ENCODE data around the gene PAAF1.
"Not testable (repeated sequence)": the region's sequence is repeated elsewhere in the genome, so short reads cannot be mapped to it uniquely, and the experiment has no call there.

PAAF1 gene

DNA sequence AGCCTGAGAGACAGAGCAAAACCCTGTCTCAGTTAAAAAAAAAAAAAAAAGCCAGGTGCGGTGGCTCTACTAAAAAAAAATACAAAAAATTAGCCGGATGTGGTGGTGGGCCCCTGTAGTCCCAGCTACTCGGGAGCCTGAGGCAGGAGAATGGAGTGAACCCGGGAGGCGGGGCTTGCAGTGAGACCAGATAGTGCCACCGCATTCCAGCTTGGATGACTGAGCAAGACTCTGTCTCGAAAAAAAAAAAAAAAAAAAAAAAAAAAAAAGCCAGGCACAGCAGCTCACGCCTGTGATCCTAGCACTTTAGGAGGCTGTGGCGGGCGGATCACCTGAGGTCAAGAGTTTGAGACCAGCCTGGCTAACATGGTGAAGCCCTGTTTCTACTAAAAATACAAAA, 3.6 kb downstream of the PAAF1 start:
- DNase-seq (ENCODE audit: low read depth, low spot score), result not testable (repeated sequence)

- DNase-seq (ENCODE audit: low read depth, low spot score), result no peak
Measured at GRCh38 chr11:73883856-73884255, 7.1 kb downstream of the PAAF1 start.

- no peak for DNase-seq (ENCODE audit: low read depth, low spot score)
Measured at GRCh38 chr11:73888244-73888643, 11.4 kb downstream of the PAAF1 start.

DNA sequence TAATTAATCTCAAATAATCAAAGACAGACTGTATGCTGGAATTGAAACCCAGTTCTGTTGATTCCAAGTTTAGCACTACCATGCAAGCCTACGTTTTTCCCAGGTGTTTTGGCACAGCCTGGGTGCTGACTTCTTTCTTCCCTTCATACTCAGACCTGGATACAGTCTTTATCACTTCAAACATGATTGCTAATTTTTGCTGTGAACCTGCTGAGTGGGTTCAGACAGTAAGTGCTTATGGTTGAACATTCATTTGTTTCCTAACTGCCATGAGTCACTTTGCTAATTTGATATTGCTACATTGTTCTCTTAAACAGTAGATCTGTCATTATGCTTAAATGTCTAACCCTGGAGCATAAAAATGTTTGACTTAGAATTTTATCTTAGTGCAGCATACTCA, 12.2 kb downstream of the PAAF1 start:
- no peak for DNase-seq (ENCODE audit: low read depth, low spot score)

GRCh38 chr11:73889536-73889935, 12.7 kb downstream of the PAAF1 start:
- DNase-seq (ENCODE audit: low read depth, low spot score), result no peak

- no peak for DNase-seq (ENCODE audit: low read depth, low spot score)
Measured at GRCh38 chr11:73893041-73893440, 16.2 kb downstream of the PAAF1 start.

DNA sequence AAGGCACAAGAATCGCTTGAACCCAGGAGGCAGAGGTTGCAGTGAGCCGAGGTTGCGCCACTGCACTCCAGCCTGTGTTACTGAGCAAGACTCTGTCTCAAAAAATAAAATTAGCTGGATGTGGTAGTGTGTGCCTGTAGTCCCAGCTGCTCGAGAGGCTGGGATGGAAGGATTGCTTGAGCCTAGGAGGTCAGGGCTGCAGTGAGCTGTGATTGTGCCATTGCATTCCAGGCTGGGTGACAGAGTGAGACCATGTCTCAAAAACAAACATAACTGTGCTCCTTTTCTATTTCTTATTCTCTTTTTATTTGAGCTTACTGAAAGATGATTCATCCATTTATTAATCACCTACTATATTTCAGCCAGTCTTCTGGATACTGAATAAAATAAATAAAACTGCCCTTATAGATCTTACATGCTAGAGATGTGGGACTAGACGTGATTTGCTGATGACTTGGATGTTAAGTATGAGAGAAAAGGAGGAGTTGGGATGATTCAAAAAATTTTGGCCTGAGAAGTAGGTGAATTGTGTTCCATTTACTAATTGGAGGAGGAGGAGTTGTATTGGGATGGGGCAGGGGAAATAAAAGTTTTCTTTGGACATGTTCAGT, 18.0 kb downstream of the PAAF1 start:
- DNase-seq (ENCODE audit: low read depth, low spot score), result no peak

DNA sequence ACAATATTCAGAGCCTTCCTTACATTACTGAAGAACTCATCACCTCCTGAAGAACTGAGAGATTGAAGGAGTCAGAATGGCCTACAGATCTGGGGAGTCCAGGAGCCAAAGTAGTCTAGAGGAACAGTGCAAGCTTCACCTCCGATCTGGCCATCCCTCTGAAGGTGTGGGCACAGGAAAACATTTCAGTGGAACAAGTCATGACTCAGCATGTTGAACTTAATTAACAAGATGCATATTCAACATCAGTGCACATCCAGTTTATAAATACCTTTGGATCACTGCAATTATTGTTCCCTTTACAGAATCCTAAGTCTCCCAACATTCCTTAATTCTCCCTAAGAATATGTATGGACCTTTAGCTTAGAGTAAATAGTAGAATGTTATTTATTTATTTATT, 25.5 kb downstream of the PAAF1 start:
- no peak for DNase-seq (ENCODE audit: low read depth, low spot score)

DNA sequence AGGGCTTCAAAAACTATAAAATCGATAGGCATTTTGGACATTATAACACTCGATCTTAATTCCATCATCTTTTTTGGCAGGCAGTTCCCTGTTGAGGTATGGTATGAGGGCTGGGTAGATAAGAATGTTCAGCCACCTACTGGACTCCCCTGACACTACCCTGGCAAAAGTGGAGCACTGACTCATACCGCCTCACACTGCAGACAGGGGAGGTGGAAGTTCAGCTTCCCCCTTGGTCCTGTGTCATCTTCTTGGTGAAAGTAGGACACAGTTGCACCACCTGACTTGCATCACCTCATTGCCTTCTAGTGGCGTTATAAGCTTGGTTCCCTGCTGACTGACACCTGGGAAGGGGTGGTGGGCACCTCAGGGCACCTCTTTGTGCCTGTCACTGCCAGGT, 30.4 kb downstream of the PAAF1 start:
- no peak for DNase-seq (ENCODE audit: low read depth, low spot score)

GRCh38 chr11:73912026-73912425, 35.2 kb downstream of the PAAF1 start:
- no peak for DNase-seq (ENCODE audit: low read depth, low spot score)

DNA sequence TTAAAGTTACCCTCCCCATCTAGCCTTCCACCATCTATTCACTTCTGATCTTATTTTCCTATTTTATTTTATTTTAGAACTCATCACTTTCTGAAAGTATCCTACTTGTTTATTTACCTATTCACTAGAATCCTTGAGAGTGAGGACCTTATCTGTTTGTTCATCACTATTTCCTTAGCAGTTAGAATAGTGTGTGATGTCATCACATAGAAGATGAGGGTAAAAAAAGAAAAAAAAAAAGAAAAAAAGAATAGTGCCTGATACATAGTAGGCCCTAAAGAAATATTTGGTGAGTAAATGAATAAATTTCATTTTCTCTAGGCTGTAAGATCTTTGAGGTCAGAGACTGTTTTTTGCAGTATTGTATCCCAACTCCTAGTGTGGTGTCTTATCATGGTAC, 36.7 kb downstream of the PAAF1 start:
- DNase-seq (ENCODE audit: low read depth, low spot score), result no peak

DNA sequence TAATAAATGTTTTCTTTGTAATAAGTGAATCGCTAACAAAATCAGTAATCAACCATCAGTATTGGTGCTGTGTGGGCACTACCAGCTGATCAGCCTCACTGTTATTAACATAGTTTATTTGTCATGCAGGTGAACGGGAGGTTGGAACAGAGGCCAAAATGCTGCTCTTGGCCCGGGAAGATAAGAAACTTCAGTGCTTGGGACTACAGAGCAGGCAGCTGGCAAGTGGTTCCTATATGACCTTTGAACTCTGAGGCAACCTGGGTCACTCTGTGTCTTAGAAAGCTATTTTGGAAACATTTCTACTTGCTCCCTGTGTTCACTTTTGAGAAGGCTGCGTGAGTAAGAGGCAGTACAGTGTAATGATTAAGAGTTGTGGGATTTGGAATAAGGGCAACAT, 37.5 kb downstream of the PAAF1 start:
- no peak for DNase-seq (ENCODE audit: low read depth, low spot score)

- DNase-seq (ENCODE audit: low read depth, low spot score), result no peak
Measured at GRCh38 chr11:73916435-73916834, 39.6 kb downstream of the PAAF1 start.

- DNase-seq (ENCODE audit: low read depth, low spot score), result no peak
Measured at GRCh38 chr11:73921180-73921579, 44.4 kb downstream of the PAAF1 start.

GRCh38 chr11:73929388-73929787, 52.6 kb downstream of the PAAF1 start:
- no peak for DNase-seq (ENCODE audit: low read depth, low spot score)

DNA sequence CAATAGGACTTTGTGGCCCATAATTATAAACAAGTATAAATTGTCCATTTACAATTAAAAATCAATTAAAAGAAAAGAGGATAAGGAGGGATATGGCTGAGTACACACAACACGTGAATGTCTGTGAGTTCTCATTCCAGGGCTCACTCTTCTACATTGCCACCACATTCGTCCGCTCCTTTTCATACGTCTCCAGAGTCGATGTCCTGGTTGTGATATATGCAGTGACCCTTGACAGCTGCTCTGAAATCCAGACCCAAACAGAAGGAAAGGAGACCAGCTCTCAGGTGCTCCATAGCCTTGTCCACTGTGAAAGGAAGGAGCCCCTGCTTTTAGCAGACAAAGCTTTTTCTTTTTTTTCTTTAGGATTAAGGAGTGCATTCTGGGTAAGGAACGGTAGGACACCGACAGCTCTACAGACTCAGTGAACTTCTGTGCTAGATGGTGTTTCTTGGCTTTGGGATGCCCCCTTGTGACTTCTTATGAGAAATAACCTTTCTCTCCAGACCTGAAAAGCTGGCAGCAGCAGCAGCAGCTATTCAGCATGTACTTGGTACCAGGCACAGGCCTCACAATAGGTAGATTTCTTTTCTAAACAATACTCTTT, 54.3 kb downstream of the PAAF1 start:
- no peak for DNase-seq (ENCODE audit: low read depth, low spot score)

- DNase-seq (ENCODE audit: low read depth, low spot score), result no peak
Measured at GRCh38 chr11:73931951-73932350, 55.2 kb downstream of the PAAF1 start.

GRCh38 chr11:73932781-73933180, 56.0 kb downstream of the PAAF1 start:
- no peak for DNase-seq (ENCODE audit: low read depth, low spot score)

GRCh38 chr11:73936047-73936446, 59.2 kb downstream of the PAAF1 start:
- not testable (repeated sequence) for DNase-seq (ENCODE audit: low read depth, low spot score)

GRCh38 chr11:73939096-73939495, 62.3 kb downstream of the PAAF1 start:
- DNase-seq (ENCODE audit: low read depth, low spot score), result no peak

- DNase-seq (ENCODE audit: low read depth, low spot score), result no peak
Measured at GRCh38 chr11:73940801-73941570, 64.2 kb downstream of the PAAF1 start.

GRCh38 chr11:73942010-73942409, 65.2 kb downstream of the PAAF1 start:
- DNase-seq (ENCODE audit: low read depth, low spot score), result no peak

GRCh38 chr11:73944085-73944484, 67.3 kb downstream of the PAAF1 start:
- no peak for DNase-seq (ENCODE audit: low read depth, low spot score)
